Measurements from ENCODE around the gene NRAP. TPM values are rescaled to one million over a fixed set of nuclear protein-coding genes. Genes with fewer than 3 reads are reported as not detected.

NRAP gene
- total RNA-seq, 1 experiment from 2014 or later = not detected

DNA sequence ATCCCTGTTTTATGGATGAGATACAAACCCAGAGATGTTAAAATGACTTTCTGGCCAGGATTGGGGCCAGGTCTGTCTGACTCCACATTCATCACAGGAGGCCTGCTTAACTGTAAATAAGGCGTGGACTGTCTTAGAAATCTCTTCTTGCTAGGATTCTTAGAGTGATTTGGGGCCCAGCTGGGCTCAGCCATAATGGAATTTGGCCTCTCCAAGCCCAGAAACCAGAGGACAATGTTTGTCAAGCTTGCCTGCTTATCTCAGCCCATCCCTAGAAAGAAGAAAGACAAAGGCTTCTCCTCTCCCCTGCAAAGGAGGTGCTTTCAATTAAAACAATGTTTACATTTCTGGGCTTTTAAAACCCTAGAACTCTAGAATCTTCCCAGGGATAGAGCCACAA lies 108.1 kb downstream of the NRAP start:
- intact Hi-C loops (cut with micrococcal nuclease; ENCODE audit: unreplicated experiment) = loop anchor here (10.0 kb wide), 1 partner anchor 171 kb away; no protein-coding TSS in a partner anchor
- Mint-ChIP-seq H3K27ac (ENCODE audit: unreplicated experiment) (no peak overlapping the region), H3K9me3 (ENCODE audit: low read depth, unreplicated experiment) (no peaks in the 10 kb centered on the region), H3K27me3 (ENCODE audit: unreplicated experiment) (peaks cover 59% of the 10 kb centered on the region), H3K4me3 (ENCODE audit: low read depth, unreplicated experiment) (no peak overlapping the region), H3K4me1 (ENCODE audit: low read depth, unreplicated experiment) (peaks cover 31% of the 10 kb centered on the region), H3K36me3 (ENCODE audit: insufficient read depth, unreplicated experiment) (no peaks in the 10 kb centered on the region)
- CTCF ChIA-PET = no interaction called here
- DNase-seq = no peak
- TF ChIP-seq, protein P1, sequence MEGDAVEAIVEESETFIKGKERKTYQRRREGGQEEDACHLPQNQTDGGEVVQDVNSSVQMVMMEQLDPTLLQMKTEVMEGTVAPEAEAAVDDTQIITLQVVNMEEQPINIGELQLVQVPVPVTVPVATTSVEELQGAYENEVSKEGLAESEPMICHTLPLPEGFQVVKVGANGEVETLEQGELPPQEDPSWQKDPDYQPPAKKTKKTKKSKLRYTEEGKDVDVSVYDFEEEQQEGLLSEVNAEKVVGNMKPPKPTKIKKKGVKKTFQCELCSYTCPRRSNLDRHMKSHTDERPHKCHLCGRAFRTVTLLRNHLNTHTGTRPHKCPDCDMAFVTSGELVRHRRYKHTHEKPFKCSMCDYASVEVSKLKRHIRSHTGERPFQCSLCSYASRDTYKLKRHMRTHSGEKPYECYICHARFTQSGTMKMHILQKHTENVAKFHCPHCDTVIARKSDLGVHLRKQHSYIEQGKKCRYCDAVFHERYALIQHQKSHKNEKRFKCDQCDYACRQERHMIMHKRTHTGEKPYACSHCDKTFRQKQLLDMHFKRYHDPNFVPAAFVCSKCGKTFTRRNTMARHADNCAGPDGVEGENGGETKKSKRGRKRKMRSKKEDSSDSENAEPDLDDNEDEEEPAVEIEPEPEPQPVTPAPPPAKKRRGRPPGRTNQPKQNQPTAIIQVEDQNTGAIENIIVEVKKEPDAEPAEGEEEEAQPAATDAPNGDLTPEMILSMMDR (IDR thresholded peaks at IDR 0.05; ENCODE audit: unreplicated experiment) = no peak
- BruUV-seq (replicated peaks) = no TSS peak

DNA sequence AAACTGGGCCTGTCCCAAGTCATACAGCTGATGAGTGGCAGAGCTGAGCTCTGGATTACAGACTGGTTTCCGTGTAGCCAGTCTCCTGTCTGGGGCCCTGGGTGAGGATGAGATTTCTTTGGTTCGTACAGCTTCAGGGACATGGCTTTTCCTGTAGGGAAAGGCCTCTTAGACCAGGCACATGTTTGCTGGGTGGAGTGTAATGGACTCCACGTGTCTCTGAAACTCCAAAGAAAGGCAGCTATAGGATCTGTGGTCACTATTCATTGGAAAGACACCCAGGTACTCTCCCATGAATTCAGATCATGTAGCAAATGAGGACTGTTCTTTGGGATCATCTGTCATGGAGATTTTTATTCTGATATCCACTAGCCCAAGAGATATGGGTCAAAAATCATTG lies 108.6 kb downstream of the NRAP start:
- CTCF ChIA-PET = no interaction called here
- peaks cover 54% of the 10 kb centered on the region for H3K27me3 Mint-ChIP-seq (ENCODE audit: unreplicated experiment)
- H3K27ac Mint-ChIP-seq (ENCODE audit: unreplicated experiment) = no peak overlapping the region
- no peak overlapping the region for H3K4me3 Mint-ChIP-seq (ENCODE audit: low read depth, unreplicated experiment)
- intact Hi-C loops (cut with micrococcal nuclease; ENCODE audit: unreplicated experiment) = loop anchor here (10.0 kb wide), 1 partner anchor 170 kb away; no protein-coding TSS in a partner anchor
- no TSS peak for BruUV-seq (replicated peaks)
- H3K9me3 Mint-ChIP-seq (ENCODE audit: low read depth, unreplicated experiment) = no peaks in the 10 kb centered on the region
- no peaks in the 10 kb centered on the region for H3K36me3 Mint-ChIP-seq (ENCODE audit: insufficient read depth, unreplicated experiment)
- no peak for DNase-seq
- TF ChIP-seq, protein P1 (IDR thresholded peaks at IDR 0.05; ENCODE audit: unreplicated experiment) = no peak
- peaks cover 36% of the 10 kb centered on the region for H3K4me1 Mint-ChIP-seq (ENCODE audit: low read depth, unreplicated experiment)

DNA sequence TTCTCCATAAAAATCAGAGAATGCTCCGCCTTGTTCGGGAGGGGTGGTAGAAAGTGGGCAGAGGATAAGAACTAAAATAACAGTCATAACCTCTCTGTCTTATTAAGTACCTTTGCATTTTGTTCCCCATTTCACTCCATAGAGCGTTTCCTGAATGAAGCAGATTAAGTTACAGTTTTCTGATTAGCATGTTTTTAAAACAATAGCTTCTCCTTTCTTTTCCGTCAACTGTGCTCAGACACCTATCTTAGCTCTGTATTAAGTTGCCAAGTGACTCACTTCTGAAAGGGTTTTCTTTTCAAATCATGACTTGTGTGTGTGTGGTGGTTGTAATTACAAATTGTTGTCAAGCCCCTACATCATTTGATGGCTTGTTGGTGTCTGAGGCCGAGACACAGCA lies 109.6 kb downstream of the NRAP start:
- Mint-ChIP-seq H3K27me3 (ENCODE audit: unreplicated experiment) (peaks cover 44% of the 10 kb centered on the region), H3K4me1 (ENCODE audit: low read depth, unreplicated experiment) (peaks cover 37% of the 10 kb centered on the region), H3K27ac (ENCODE audit: unreplicated experiment) (no peak overlapping the region), H3K9me3 (ENCODE audit: low read depth, unreplicated experiment) (no peaks in the 10 kb centered on the region), H3K36me3 (ENCODE audit: insufficient read depth, unreplicated experiment) (no peaks in the 10 kb centered on the region), H3K4me3 (ENCODE audit: low read depth, unreplicated experiment) (no peak overlapping the region)
- TF ChIP-seq, protein P1 (IDR thresholded peaks at IDR 0.05; ENCODE audit: unreplicated experiment) = no peak
- no peak for DNase-seq
- BruUV-seq (replicated peaks) = no TSS peak
- intact Hi-C loops (cut with micrococcal nuclease; ENCODE audit: unreplicated experiment) = loop anchor here (10.0 kb wide), 1 partner anchor 169 kb away; no protein-coding TSS in a partner anchor
- CTCF ChIA-PET = no interaction called here

DNA sequence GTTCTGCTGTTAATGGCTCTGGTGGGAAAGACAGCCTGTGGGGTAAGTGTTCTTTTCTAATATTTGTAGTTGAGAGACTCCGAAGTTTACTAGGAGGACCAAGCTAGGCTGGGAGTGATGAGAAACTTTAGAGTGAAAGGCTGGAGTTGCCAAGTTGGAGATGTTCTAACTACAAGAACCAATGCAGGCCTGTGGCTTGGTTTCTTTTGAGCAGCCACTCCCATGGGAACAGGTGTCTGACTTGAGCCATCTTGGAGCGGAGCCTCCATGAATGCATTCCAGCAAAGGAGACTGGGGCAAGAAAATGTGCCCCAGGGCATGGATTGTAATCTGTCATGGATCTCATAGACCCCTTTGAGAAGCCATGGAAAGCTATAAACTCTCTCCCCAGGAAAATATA lies 110.7 kb downstream of the NRAP start:
- H3K36me3 Mint-ChIP-seq (ENCODE audit: insufficient read depth, unreplicated experiment) = no peaks in the 10 kb centered on the region
- BruUV-seq (replicated peaks) = no TSS peak
- peak overlapping the region; percentile 43 for H3K27ac Mint-ChIP-seq (ENCODE audit: unreplicated experiment)
- intact Hi-C loops (cut with micrococcal nuclease; ENCODE audit: unreplicated experiment) = loop anchor here (10.0 kb wide), 1 partner anchor 168 kb away; no protein-coding TSS in a partner anchor
- peaks cover 36% of the 10 kb centered on the region for H3K27me3 Mint-ChIP-seq (ENCODE audit: unreplicated experiment)
- no peaks in the 10 kb centered on the region for H3K9me3 Mint-ChIP-seq (ENCODE audit: low read depth, unreplicated experiment)
- TF ChIP-seq, protein P1 (IDR thresholded peaks at IDR 0.05; ENCODE audit: unreplicated experiment) = no peak
- no peak overlapping the region for H3K4me3 Mint-ChIP-seq (ENCODE audit: low read depth, unreplicated experiment)
- CTCF ChIA-PET = interaction anchor here (2.2 kb wide), 1 partner anchor 9 kb away, joined by 7 read pairs; no protein-coding TSS in a partner anchor
- peaks cover 37% of the 10 kb centered on the region for H3K4me1 Mint-ChIP-seq (ENCODE audit: low read depth, unreplicated experiment)
- DNase-seq = no peak
